ENCODE measurements around the gene RCAN3.

Gene RCAN3

DNA sequence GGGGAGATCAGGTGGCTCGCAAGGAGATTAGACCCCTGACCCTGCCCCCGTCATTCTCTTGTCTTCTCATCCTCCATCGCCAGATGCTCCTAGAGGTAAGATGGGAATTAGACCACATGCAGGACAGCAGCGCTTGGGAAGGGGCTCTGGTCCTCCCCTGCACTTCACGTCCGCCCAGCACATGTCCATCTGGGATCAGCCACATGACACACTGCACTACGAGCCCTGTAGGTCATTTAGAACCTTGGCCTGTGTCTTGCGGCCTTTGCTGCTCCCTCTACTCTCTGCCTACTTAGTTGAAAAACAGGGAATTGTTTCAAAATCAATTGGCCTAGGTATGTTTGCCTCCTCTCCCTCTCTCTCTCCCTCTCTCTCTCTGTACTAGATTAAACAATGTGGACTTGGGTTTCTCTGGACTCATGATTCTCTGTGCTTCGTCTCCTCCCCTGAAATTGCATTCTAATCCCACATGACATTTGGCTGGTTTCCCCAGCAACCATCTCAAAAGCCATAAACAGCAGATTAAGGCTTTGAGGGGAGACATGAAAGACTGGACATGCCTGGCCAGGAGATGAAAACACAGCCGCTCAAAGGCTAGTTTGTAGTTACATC is 49.4 kb downstream of the RCAN3 start:
- FAIRE-seq, result no peak

DNA sequence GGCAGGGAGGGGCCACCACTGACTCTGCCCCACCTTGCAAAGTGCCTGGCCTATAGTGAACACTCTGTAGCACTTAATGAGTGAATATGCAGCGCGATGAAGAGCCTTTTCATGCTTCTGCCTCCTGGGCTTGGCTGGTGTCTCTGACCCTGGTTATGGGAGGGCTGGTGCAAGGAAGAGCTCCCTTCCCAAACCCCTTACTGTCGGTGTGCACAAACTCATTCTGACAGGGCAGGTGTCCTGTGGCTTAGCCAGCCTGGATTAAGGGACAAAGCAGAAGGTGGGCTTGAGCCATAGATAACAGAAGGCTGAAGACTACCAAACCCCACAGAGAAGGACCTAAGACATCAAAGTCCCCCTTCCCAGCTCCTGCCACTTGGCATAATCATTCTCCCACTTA is 51.3 kb downstream of the RCAN3 start:
- no peak for FAIRE-seq

DNA sequence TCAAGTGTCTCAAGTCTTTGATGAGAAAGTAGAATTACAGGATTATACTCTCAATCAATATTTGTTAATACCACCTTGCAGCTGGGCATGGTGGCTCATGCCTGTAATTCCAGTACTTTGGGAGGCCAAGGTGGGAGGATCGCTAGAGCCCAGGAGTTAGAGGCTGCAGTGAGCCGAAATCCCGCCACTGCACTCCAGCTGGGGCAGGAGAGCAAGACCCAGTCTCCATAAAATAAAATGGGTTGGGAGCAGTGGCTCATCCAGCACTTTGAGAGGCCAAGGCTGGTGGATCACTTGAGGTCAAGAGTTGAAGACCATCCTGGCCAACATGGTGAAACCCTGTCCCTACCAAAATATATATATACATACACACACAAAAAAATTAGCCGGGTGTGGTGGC is 52.1 kb downstream of the RCAN3 start:
- FAIRE-seq, result no peak

DNA sequence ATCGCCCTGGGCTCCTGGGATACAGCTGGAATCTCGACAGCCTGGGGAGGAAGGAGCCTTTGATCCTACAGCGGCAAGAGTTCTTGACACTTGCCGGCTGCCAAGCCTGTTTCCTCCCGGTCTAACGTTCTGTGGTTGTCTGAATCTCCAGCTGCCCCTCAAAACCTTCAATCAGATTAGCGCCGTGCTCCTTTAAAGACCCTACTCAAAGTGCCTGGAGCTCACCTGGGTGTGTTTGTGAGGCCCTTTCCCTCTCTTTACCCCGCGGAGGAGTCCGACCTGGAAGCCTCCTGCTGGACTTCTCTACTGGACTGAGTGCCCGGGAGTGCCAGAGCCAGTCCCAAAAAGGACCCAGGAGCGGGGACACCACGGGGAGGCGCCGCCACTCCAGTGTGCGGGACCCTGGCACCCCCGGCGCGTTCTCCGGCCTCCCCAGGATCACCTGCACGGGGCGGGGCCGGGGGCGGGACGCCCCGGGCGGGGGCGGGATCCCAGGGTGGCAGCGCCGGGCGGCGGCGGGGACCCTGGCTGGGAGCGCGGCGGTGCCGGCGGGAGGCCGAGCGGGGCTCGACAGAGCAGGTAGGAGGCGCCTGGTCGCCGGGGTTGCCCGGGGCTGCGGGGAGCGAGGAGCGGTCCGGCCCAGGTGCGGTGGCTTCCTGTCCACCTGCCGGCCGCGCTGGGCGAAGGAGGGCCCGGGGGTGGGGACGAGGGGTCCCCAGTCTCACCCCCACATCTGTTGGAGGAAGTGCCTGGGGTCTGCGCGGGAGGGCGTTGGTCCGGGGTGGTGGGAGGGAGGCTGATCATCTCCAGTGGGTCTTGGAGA is 53.2 kb downstream of the RCAN3 start, which contains the start of gene NCMAP:
NCMAP (plus strand) TSS at position 497 of the 823 bp plus-strand sequence. CDS start 39,344 bp downstream, outside the sequence.
- no peak for FAIRE-seq

DNA sequence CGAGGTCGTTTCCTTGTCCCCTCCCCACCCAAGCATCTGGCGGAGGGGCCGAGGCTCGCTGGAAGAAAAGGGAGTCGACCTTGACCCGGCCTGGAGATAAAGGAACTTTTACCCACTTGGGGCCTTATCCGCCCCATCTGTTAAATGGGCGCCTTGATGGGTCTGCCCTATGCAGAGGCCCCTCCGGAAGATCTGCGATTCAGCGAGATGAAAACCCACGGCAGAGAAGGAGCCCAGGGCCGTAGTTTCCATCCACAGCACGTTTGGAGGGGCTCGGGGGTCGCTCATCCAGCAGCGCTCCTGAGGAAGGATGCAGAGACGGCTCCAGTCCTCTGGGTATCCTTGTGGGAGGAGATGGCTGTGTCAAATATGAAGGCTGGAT is 53.8 kb downstream of the RCAN3 start:
- no peak for FAIRE-seq

DNA sequence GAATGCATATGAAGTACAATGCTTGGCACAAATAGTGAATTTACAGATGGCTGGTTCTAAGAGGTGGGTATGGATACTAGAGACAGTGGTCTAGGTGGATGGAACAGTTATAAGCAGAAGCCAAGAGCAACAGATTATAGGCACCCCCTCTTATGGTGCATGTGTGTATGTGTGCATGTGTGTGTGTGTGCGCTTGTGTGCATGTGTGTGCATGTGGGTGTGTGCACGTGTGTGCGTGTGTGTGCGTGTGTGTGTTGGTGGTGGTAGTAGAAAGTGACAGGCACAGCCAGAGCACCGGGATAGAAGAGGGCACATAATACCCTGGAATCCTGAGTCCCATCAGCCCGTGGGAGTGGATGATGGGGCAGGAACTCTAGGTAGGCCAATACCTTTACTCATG is 54.6 kb downstream of the RCAN3 start:
- no peak for FAIRE-seq

DNA sequence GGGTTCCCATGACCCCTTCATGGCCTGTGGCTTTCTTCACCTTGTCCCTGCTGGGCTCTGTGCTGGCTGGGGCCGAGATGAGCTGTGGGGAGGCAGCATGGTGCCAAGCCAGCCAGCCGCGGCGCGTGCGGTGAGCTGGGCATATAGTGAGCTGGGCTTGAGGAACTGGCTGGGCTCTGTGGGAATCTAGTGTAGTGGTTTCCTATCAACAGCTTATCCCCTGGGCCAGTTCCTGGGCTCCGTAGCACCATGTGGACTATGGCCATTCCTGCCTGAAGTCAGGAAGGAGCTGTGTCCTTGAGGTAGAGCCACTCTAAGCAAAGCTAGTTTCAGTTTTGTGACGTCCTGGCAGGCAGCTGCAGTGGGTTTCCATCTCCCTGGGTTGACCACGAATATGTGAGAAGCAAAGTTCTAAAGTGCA is 55.1 kb downstream of the RCAN3 start:
- no peak for FAIRE-seq

DNA sequence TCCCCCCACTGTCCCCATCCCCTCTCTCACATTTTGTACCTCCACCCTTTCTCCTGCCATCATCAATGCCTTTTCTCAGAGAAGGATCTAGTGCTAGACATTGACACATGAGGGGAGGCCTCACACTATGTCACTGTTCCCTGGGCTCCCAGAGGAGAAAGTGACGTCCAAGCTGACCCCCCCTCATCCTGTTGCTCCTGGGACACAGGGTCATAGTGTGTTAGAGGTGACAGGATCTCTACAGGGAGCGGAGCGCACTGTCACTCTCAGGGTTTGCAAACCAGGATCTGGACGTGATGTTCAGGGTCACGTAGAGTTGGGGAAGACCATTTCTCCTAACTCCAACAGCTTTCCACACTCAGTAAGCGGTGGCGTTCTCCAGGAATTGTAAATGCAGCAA is 55.8 kb downstream of the RCAN3 start:
- no peak for FAIRE-seq

DNA sequence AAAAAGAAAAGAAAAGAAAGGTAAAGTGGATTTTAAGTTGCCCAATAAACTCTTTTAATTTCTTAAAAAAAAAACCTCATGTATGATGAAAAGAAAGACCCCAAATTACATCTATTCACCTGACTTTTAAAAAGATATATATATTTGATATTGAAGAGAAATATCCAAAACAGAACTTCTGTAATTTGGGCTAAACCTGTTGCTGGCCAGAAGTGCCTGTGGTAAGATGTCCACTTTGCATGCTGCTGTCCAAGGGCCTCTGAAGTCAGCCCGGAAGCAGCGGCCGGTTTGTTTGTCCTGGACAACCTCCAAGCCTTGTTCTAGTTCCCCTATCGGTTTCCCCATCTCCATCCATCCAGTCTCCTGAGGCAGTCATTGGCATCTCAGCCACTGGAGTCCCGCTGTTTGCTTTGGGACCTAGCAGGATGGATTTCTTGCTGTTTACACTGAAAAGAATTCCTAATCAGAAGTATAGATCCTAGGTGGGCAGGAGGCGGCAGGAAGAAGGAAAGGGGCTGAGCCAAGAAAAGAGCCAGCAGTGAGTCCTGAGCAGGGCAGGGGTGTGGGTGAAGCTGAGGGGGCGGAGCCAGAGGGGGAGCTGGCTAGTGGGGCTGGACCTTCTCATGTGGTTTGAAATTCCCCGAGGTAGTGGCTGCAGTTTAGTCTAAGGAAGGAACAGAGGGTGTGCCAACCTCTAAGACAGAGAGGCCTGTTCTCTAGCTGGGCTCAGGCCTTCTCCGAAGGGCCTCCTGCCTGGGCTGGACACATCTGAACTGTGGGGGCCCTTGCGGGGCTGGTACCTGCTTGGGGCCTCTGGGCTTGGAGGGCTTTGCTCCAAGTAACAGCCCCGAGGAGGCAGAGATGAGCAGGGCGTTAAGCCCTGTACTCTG is 56.5 kb downstream of the RCAN3 start:
- FAIRE-seq, result no peak

DNA sequence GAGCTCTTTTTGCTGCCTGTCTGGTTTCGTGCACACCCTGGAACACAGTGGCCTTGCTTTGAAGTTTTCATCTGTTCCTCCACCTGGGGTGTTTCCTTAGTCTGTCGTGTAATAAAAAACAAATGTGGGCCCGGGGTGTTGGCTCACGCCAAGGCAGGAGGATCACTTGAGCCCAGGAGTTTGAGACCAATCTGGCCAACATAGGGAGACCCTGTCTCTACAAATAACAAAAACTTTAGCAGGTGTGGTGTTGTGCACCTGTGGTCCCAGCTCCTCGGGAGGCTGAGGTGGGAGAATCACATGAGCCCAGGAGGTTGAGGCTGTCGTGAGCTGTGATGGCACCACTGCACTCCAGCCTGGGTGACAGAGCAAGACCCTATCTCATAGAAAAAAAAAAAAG is 57.7 kb downstream of the RCAN3 start:
- FAIRE-seq, result no peak

DNA sequence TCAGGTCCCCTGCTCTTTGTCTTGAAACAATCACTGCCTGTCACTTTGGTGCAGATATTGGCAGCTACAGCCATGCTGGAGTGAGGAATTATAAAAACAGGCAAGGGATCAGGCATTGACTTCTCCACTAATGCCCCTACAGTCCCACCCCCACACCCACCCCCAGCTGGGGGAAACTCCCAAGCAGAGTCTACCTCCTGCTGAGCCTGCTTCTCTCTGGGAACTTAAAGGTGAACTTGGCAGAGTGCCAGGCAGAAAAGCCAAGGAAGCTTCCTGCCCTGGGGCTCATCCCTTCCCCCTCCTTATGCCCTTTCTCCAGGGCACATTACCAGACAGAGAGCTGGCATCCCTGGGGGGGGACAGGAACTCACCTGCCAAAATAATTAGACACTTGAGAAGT is 60.0 kb downstream of the RCAN3 start:
- no peak for FAIRE-seq

DNA sequence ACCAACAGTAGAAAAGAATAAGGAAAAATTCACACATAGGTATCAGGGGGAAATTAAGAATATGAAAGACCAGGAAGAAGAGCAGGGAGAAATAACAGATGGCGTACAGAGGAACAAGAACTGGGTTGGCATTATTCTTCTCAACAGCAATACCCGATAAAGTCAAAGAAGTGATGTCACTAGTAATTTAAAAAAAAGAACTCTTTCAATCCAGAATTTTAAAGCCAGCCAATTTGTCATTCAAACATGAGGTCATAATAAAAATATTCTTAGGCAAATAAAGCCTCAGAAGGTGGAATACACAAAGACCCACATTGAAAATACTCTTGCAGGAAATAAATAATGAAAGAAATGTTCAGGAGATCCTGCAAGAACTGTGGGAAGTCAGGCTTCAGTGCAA is 62.1 kb downstream of the RCAN3 start:
- FAIRE-seq, result no peak

DNA sequence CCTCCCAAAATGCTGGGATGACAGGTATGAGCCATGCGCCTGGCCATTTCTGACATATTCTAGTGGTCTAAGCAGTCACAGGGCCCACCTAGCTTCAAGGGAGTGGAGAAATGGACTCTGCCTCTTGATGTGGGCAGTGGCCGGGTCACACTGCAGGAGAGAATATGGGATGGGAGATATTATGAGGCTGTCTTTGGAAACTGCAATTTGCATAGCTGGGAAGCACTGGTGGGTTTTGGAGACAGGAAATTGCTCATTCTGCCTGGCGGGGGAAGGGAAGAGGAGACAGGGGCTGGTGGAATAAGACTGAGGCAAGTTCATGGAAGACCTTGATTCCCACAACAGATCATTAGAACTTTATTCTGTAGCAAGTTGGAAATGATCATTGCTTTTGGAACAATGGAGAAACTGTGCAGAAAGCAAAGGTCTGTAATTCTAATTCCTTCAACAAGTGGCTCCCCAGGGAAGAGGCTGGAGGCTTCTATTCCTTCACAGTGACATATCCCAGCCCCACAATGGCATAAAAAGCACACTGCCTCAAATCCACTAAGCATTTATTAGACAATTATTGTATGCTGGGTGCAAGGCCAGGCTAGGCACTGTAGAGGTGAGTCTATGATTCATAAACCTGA is 63.7 kb downstream of the RCAN3 start:
- FAIRE-seq, result no peak

DNA sequence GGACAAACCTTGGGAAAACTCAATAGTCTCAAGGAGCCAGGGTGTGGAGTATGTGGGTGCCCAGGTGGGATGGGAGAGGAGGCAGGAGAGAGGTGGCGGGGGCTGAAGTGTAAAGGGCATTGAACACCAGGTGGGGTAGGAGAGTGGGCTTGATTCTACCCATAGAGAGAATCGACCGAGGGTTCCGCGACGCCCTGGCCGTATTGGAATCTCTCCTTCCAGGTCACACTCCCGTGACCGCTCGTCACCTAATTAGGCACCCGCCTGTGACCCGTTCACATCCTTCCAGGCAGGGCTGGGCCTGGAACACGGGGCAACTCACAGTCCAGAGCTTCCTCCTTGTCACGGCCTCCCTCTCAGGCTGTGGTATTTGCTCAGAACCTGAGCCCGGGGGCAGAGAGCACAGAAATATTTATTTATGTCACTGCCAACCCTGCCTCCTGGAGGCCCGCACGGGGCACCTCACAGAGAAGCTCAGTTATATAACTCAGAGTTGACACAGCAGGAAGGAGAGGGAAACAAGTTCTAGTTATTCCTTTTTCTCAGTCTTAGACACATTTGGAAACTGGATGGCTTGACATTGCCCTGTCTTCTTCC is 65.3 kb downstream of the RCAN3 start:
- FAIRE-seq, result no peak

DNA sequence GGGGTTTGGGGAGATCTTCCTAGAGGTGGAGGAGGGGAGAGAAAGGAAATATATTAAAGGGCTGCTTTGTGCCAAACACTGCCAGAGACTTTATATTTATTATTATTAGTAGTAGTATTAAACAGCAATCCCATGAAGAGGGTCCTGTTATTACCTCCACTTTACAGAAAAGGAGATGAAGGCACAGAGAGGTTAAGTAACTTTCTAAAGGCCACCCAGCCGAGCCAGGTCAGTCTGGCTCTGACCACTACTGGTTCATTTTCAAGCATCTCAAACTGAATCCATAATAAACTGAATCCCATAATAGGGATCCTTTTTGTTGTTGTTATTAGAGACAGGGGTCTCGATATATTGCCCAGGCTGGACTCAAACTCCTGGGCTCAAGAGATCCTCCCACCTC is 65.8 kb downstream of the RCAN3 start:
- no peak for FAIRE-seq

DNA sequence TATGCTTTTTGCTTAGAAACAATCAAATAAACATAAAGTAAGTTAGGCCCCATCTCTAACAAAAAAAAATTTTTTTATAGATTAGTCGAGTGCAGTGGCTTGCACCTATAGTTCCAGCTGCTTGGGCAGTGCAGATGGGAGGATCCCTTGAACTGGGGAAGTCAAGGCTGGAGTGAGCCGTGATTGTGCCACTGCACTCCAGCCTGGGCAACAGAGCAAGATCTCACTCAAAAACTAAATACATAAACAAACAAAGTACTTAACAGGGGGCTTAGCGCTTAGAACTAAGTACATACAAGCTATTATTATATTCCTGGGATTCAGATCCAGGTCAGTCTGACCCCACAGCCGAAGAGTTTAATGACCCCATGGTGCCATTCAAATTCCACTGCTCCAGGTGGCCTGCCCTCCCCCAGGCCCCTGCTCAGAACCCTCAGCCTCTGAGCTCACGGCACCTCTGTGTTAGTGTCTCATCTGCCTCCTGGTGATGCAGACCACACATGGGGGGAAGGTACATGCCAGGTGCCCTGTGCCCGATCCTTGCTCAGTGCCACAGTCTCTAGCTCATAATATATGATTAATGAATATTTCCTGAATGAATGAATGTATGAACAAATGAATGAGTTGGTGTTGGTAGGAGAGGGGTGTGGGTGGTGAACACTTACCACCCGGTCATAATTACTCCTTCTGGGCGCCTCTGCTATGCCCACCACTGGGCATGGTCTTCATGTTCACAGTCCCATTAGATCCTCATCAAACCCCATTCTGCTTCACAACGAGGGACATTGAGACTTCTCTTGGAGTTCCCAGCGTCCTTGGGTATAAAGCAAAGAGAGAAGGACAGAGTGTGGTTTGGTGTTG is 67.9 kb downstream of the RCAN3 start:
- FAIRE-seq, result no peak

DNA sequence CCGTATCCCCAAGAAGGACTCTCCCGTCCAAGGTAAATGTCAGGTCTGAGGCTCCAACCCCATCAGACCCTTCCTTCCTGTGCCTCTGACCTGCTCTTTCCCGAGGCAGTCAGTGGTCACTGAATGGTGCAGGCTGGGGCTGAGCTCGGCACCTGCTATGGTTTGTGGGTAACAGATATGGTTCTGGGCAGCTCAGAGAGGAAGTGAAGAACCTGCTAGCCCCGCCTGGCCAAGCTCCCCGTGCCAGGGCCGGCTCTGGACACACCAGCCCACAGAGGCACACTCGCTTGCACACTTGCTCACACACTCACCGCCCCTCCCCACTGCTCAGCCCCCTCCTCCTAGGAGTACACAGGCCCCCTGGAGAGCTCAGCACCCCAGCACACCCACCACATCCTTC is 69.7 kb downstream of the RCAN3 start:
- FAIRE-seq, result no peak

DNA sequence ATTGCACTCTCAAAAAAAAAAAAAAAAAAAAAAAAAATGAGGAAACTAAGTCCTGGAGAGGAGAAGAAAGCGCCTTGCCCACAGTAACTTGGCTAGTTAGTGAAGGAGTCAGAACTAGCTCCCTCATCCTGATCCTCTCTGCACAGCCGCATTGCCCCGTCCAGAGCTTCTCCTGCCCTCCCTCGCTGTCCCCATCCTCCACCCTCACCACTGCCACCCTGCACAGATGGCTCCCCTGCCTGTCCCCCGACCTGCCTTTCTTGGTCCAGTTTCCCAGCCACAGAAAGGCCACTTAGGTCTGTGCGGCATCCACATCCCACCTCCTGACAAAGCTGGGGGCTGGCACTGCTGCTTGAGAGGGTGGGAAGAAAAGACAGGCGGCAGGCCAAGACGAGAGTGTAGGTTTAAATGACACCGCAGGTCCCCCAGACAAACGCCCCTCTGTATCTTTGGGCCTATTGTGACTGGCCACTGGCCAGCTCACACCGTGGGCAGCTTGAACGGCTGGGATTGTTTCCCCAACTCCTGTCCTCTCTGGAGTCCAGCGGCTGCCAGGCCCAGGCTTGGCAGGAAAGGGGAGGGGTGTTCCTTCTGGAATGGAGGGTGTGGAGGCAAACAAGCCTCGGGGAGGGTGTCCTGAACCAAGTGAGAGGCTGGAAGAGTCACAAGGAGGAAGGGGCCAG is 73.4 kb downstream of the RCAN3 start:
- FAIRE-seq, result no peak

DNA sequence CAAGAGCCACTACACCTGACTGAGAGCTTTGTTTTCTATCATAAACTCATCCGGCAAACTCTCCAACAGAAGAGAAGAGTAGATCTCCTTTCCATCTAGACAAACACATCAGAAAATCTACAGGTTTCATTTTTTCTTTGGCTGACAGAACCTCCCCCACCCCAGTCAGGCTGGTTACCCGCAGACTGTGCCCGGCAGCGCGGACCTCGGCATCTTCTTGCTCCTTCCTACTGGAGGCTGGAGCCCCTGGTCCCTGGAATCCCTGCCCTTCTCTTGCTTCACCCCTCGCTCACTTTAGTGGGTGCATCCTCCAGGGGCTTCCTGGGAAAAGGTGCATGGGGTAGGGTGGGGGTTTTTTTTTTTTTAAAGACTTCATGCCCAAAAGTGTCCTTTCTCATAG is 76.2 kb downstream of the RCAN3 start:
- no peak for FAIRE-seq

DNA sequence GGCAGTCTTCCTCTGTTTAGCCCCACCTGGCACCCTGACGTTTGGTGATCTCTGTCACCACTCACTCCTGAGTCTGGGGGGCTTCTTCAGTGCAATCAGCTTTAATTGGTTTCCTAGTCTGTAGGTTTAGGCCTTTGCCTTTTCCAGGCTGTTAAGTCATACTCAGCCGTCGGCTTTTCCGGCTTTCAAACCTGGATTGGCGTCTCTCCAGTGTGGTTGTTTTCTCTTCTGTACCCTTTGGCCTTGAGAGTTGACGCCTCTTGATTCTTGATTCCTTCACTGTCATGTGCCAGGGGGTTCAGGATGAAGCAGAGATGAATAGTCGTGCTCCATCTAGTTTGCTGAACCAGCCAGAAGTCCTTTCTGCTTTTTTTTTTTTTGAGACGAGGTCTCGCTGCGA is 78.1 kb downstream of the RCAN3 start:
- FAIRE-seq, result no peak

DNA sequence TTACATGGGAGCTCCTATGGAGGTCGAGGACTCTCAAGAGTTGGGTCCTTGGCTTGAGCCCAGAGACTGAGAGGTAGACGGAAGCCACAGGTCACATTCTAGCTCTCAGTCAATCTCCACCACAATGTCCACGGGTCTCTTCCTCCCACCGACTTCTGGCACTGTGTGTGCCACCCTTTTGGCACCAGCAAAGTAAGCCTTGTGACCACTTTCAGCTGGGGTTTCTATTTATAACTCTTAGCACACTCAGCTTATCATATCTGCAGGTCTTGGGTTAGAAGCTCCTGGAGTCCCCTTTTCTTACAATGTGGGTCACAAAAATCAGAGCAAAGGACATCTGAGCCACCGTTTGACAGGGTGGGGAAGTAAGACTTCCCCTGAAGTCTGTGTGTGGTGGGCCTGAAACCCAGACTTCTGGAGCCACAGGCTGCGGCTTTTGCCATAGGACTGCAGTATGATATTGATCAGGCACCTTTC is 81.6 kb downstream of the RCAN3 start:
- no peak for FAIRE-seq
